HepG2 (cell line): ENCODE data around the gene SLC20A1. TPM values are rescaled to one million over a fixed set of nuclear protein-coding genes. Genes with fewer than 3 reads are reported as not detected.

Experiments used
- GTF3A ChIP-seq: sonication (generic); formaldehyde crosslinking; conservative IDR thresholded peaks from 2 replicates; pipeline ENCODE4 v1.4.0; 2020; ENCODE audit warnings: mild to moderate bottlenecking, missing genetic modification reagents
- HNRNPL ChIP-seq: fragments of 200-400 bp; formaldehyde crosslinking; IDR thresholded peaks from 2 replicates; pipeline ENCODE4 v1.6.1; 2017; ENCODE audit warnings: mild to moderate bottlenecking, low read depth, low read length
- MEIS2 ChIP-seq: sonication (generic); formaldehyde crosslinking; IDR thresholded peaks from 2 replicates; pipeline ENCODE4 v1.9.0; 2021; ENCODE audit warnings: mild to moderate bottlenecking, missing genetic modification reagents
- PHB2 ChIP-seq: fragments of 450-650 bp; IDR thresholded peaks from 2 replicates; pipeline ENCODE4 v1.6.1; 2018; ENCODE audit not compliant: partially characterized antibody
- RAD21 ChIP-seq: fragments of 450-650 bp; formaldehyde crosslinking; IDR thresholded peaks from 2 replicates; pipeline ENCODE4 v1.5.0; 2020; ENCODE audit warnings: mild to moderate bottlenecking
- RARA ChIP-seq: IDR thresholded peaks from 2 replicates; pipeline ENCODE4 v1.6.1; 2016; ENCODE audit warnings: missing genetic modification reagents, missing compliant biosample characterization
- SALL1 ChIP-seq: sonication (generic); formaldehyde crosslinking; IDR thresholded peaks from 2 replicates; pipeline ENCODE4 v1.8.0; 2022; ENCODE audit warnings: mild to moderate bottlenecking, missing genetic modification reagents
- SIN3B ChIP-seq: fragments of 150-350 bp; IDR thresholded peaks from 2 replicates; pipeline ENCODE4 v1.6.1; 2014; ENCODE audit warnings: low read length
- ZFP36L2 ChIP-seq: sonication (generic); formaldehyde crosslinking; IDR thresholded peaks from 2 replicates; pipeline ENCODE4 v1.4.0; 2020; ENCODE audit warnings: missing genetic modification reagents
- ZNF121 ChIP-seq: sonication (generic); formaldehyde crosslinking; IDR thresholded peaks from 2 replicates; pipeline ENCODE4 v1.5.0; 2020; ENCODE audit warnings: mild to moderate bottlenecking, missing genetic modification reagents
- ZNF607 ChIP-seq: sonication (generic); formaldehyde crosslinking; IDR thresholded peaks from 2 replicates; pipeline ENCODE4 v1.5.1; 2020; ENCODE audit warnings: missing genetic modification reagents, mild to moderate bottlenecking, borderline replicate concordance
- ZNF720 ChIP-seq: sonication (generic); formaldehyde crosslinking; IDR thresholded peaks from 2 replicates; pipeline ENCODE4 v1.4.0; 2020; ENCODE audit warnings: missing genetic modification reagents
- ZNF747 ChIP-seq: sonication (generic); formaldehyde crosslinking; IDR thresholded peaks from 2 replicates; pipeline ENCODE4 v1.8.1; 2023; ENCODE audit warnings: missing genetic modification reagents, mild to moderate bottlenecking, borderline replicate concordance
- ZNF780A ChIP-seq: sonication (generic); formaldehyde crosslinking; IDR thresholded peaks from 2 replicates; pipeline ENCODE4 v1.8.0; 2022; ENCODE audit warnings: mild to moderate bottlenecking, missing genetic modification reagents, moderate library complexity
- ZNF792 ChIP-seq: IDR thresholded peaks from 2 replicates; pipeline ENCODE4 v1.6.1; 2016
- ZNF839 ChIP-seq: sonication (generic); formaldehyde crosslinking; IDR thresholded peaks from 2 replicates; pipeline ENCODE4 v1.4.0; 2020; ENCODE audit warnings: missing genetic modification reagents, mild to moderate bottlenecking, borderline replicate concordance
- polyA plus RNA-seq, 8 experiments: library from polyadenylated mRNA; depleted of rRNA in 3 of 8; stranded (reverse) in 7 of 8; unstranded in 1 of 8; fragments of >200 nt; fragmentation: Illumina TruSeq in 4 of 8; extraction: Trizol in 4 of 8; gene quantifications; 2 replicates each; pipeline versions ENCODE4 v1.2.1 to v1.2.3, GENCODE V29; 2011 to 2016; ENCODE audit warnings: low read depth in 4 of 8, missing spikeins in 1 of 8, mixed read lengths in 1 of 8; ENCODE audit not compliant: insufficient read depth in 1 of 8
- total RNA-seq, 5 experiments: library from RNA; depleted of rRNA; stranded (reverse); fragments of >200 nt; fragmentation: Illumina TruSeq; extraction: Trizol; gene quantifications; 2 replicates each; pipeline ENCODE4 v1.2.3, GENCODE V29; 2016; ENCODE audit warnings: low read depth in 1 of 5
- TF ChIP-seq, protein P1 (sequence below): sonication (generic); formaldehyde crosslinking; IDR thresholded peaks from 2 replicates; pipeline ENCODE4 v1.9.0; 2021; ENCODE audit warnings: missing genetic modification reagents, borderline replicate concordance
- TF ChIP-seq, protein P2 (sequence below): fragments of 450-650 bp; IDR thresholded peaks from 2 replicates; pipeline ENCODE4 v1.6.1; 2016
- TF ChIP-seq, protein P3 (sequence below): sonication (generic); formaldehyde crosslinking; IDR thresholded peaks from 2 replicates; pipeline ENCODE4 v1.4.0; 2020; ENCODE audit warnings: missing genetic modification reagents, borderline replicate concordance
- TF ChIP-seq, protein P4 (sequence below): sonication (generic); formaldehyde crosslinking; IDR thresholded peaks from 2 replicates; pipeline ENCODE4 v1.4.0; 2020; ENCODE audit warnings: mild to moderate bottlenecking, missing genetic modification reagents
- TF ChIP-seq, protein P5 (sequence below): sonication (generic); formaldehyde crosslinking; IDR thresholded peaks from 2 replicates; pipeline ENCODE4 v1.4.0; 2020; ENCODE audit warnings: missing genetic modification reagents
- TF ChIP-seq, protein P6 (sequence below): sonication (generic); formaldehyde crosslinking; IDR thresholded peaks from 2 replicates; pipeline ENCODE4 v1.5.0; 2020; ENCODE audit warnings: missing genetic modification reagents, mild to moderate bottlenecking, borderline replicate concordance

SLC20A1 gene
- total and polyA plus RNA-seq, 2 of the 13 experiments (the other 11 are each of a cell fraction or from before 2014, with no cell fraction given) = 54.0 to 85.9 TPM

DNA sequence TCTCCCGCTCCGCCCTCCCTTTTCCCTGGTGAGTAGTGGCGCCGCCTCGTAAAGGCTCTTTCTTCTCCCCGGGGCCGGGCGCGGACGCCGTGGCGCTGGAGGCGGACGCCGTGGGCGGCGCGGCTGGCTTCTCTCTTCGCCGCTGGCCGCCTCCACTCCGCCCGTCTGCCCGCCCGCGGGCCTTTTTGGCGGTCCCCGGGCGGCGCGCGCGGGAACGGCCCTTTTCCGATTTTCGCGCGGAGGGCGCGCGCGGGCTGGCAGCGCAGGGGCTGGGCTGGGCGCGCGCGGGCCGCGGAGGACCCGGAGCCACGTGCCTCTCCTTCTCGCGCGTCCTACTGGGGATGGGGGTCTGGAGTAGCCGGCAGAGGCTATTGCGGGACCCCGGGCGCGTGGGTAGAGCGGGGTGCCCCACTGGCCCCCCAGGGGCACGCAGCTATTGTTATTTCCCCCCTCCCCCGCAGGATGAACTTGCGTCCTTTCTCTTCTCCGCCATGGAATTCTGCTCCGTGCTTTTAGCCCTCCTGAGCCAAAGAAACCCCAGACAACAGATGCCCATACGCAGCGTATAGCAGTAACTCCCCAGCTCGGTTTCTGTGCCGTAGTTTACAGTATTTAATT lies 472 bp downstream of the SLC20A1 start (continued):
- TF ChIP-seq, protein P1, sequence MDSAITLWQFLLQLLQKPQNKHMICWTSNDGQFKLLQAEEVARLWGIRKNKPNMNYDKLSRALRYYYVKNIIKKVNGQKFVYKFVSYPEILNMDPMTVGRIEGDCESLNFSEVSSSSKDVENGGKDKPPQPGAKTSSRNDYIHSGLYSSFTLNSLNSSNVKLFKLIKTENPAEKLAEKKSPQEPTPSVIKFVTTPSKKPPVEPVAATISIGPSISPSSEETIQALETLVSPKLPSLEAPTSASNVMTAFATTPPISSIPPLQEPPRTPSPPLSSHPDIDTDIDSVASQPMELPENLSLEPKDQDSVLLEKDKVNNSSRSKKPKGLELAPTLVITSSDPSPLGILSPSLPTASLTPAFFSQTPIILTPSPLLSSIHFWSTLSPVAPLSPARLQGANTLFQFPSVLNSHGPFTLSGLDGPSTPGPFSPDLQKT = no peak
- TF ChIP-seq ZNF720 (CRISPR knock-in tag) = no peak
- TF ChIP-seq ZNF607 (CRISPR knock-in tag) = no peak
- peak; percentile 2; the same call in 1 of the 2 replicates for TF ChIP-seq SALL1 (CRISPR knock-in tag)
- no peak for TF ChIP-seq SIN3B
- no peak for TF ChIP-seq ZNF780A (CRISPR knock-in tag)
- TF ChIP-seq, protein P2, sequence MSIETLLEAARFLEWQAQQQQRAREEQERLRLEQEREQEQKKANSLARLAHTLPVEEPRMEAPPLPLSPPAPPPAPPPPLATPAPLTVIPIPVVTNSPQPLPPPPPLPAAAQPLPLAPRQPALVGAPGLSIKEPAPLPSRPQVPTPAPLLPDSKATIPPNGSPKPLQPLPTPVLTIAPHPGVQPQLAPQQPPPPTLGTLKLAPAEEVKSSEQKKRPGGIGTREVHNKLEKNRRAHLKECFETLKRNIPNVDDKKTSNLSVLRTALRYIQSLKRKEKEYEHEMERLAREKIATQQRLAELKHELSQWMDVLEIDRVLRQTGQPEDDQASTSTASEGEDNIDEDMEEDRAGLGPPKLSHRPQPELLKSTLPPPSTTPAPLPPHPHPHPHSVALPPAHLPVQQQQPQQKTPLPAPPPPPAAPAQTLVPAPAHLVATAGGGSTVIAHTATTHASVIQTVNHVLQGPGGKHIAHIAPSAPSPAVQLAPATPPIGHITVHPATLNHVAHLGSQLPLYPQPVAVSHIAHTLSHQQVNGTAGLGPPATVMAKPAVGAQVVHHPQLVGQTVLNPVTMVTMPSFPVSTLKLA = no peak
- TF ChIP-seq MEIS2 (CRISPR knock-in tag) = no peak; the same call in none of the 2 replicates
- TF ChIP-seq, protein P3, sequence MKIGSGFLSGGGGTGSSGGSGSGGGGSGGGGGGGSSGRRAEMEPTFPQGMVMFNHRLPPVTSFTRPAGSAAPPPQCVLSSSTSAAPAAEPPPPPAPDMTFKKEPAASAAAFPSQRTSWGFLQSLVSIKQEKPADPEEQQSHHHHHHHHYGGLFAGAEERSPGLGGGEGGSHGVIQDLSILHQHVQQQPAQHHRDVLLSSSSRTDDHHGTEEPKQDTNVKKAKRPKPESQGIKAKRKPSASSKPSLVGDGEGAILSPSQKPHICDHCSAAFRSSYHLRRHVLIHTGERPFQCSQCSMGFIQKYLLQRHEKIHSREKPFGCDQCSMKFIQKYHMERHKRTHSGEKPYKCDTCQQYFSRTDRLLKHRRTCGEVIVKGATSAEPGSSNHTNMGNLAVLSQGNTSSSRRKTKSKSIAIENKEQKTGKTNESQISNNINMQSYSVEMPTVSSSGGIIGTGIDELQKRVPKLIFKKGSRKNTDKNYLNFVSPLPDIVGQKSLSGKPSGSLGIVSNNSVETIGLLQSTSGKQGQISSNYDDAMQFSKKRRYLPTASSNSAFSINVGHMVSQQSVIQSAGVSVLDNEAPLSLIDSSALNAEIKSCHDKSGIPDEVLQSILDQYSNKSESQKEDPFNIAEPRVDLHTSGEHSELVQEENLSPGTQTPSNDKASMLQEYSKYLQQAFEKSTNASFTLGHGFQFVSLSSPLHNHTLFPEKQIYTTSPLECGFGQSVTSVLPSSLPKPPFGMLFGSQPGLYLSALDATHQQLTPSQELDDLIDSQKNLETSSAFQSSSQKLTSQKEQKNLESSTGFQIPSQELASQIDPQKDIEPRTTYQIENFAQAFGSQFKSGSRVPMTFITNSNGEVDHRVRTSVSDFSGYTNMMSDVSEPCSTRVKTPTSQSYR (CRISPR knock-in tag) = 0 out of 2 replicates have a peak, but pooled peaks have one; percentile 16
- no peak for TF ChIP-seq PHB2
- TF ChIP-seq, protein P4, sequence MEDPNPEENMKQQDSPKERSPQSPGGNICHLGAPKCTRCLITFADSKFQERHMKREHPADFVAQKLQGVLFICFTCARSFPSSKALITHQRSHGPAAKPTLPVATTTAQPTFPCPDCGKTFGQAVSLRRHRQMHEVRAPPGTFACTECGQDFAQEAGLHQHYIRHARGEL (CRISPR knock-in tag) = no peak
- TF ChIP-seq ZNF121 (CRISPR knock-in tag) = no peak
- TF ChIP-seq, protein P5, sequence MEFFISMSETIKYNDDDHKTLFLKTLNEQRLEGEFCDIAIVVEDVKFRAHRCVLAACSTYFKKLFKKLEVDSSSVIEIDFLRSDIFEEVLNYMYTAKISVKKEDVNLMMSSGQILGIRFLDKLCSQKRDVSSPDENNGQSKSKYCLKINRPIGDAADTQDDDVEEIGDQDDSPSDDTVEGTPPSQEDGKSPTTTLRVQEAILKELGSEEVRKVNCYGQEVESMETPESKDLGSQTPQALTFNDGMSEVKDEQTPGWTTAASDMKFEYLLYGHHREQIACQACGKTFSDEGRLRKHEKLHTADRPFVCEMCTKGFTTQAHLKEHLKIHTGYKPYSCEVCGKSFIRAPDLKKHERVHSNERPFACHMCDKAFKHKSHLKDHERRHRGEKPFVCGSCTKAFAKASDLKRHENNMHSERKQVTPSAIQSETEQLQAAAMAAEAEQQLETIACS (CRISPR knock-in tag) = peak; percentile 69
- TF ChIP-seq GTF3A (CRISPR knock-in tag) = no peak
- TF ChIP-seq RARA (CRISPR knock-in tag) = no peak
- peak; percentile 47; the same call in 1 of the 2 replicates for TF ChIP-seq RAD21 (CRISPR knock-in tag)
- TF ChIP-seq HNRNPL = no peak
- TF ChIP-seq, protein P6, sequence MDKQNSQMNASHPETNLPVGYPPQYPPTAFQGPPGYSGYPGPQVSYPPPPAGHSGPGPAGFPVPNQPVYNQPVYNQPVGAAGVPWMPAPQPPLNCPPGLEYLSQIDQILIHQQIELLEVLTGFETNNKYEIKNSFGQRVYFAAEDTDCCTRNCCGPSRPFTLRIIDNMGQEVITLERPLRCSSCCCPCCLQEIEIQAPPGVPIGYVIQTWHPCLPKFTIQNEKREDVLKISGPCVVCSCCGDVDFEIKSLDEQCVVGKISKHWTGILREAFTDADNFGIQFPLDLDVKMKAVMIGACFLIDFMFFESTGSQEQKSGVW = 0 out of 2 replicates have a peak, but pooled peaks have one; percentile 71
- TF ChIP-seq ZFP36L2 (CRISPR knock-in tag) = no peak
- no peak for TF ChIP-seq ZNF747 (CRISPR knock-in tag)
- TF ChIP-seq ZNF839 (CRISPR knock-in tag) = peak; percentile 70; the same call in 1 of the 2 replicates
- no peak for TF ChIP-seq ZNF792
